C1 segment of cervical spinal cord (tissue), 14 donors: ENCODE measurements around the gene GRHL3.
A peak's percentile ranks its signal among the peaks of the same experiment; 100 is the strongest.

Source experiments
- DNase-seq, 14 donors: peaks; one replicate each; lab custom pipeline; 2025; lab: John Stamatoyannopoulos, UW

GRHL3 gene

DNA sequence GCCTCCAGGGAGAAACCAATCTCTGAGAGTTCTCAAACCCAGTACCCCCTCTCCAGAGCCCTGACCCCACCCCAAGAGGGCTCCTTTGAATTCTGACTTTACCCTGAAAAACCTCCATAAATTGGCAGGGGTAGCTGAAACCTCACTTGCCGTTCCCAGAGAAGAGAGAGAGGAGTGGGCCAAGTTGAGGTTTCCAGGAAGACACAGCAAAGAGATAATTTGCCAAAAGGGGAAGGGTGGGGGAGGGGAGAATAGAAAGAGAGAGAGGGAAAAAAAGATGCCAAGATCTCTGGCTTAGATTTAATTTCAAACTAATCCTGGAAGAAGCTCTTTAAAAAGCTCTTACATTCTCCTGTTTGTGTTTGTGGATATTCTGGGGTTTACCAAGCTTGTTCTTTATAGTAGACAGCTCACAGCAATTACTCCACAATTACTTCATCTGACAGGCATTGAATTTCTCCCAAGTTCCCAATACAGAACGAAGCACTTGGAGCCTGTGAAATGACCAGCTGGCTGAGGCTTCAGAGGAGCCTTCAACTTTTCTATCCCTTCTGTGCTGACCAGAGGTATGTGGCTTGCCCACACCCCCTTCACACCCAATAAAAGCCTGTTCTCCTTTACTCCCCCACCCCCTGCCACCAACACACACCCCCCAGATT is 1.1 kb upstream of the GRHL3 start:
- DNase-seq: peak in 3 of 14 donors; percentile 23 to 30 (median 29)

DNA sequence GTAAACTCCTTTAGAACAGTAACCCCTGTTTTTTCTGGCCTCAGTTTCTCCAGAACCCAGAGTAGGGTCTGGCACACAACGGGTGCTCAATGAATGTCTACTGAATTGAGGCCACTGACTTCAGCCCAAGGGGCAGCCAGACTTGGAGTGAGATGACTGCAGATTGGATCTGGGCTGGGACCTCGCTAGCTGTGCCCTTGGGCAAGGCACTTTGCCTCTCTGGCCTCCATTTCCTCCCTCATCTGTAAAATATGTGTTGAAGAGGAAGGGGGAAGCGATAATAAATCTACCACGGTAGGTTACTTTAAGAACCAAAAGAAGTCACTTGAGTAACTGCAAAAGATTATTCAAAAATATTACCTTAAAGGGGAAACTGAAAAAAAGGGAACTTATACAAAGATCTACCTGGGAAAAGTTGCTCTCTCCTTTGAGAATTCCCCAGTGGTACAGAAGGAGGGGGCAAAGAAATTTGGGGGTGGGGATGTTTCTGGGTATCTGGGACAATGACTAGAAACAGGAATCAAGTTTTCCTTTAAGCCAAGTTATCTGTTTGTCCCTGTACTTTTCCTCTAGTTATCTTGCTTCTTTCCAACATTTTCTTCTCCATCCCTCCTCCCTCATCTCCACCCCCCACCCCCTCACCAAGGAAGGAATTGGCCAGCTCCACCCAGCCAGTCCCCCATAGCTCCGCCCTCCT is 394 bp upstream of the GRHL3 start:
- DNase-seq: peak in 4 of 14 donors; percentile 14 to 39 (median 30)

GRCh38 chr1:24319962-24320361 is 805 bp downstream of the GRHL3 start:
- no peak for DNase-seq

DNA sequence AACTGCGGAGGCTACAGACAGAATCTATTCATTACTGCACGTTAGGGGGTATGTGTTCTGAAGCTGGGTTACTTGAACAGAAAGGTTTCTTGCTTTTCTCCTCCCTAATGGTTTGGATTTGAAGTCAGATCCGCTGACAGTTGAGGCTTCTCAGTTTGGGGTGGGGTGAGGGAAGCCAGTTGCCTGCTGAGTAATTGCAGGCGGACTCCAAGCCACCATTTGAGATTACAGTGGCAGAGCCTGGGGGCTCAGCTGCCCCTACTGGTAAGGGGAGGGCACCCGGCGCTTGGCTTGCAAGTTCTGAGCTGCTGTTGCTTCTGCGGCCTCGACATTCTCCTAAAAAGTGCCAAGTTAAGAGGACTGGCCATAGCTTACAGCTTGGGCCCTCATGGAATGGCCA is 2.0 kb downstream of the GRHL3 start:
- no peak for DNase-seq

GRCh38 chr1:24321697-24322469 is 2.7 kb downstream of the GRHL3 start:
- peak in 4 of 14 donors; percentile 31 to 70 (median 57) for DNase-seq

GRCh38 chr1:24322470-24323177 is 3.5 kb downstream of the GRHL3 start:
- DNase-seq: peak in 3 of 14 donors; percentile 39 to 70 (median 60)

GRCh38 chr1:24323281-24323680 is 4.1 kb downstream of the GRHL3 start:
- no peak for DNase-seq

DNA sequence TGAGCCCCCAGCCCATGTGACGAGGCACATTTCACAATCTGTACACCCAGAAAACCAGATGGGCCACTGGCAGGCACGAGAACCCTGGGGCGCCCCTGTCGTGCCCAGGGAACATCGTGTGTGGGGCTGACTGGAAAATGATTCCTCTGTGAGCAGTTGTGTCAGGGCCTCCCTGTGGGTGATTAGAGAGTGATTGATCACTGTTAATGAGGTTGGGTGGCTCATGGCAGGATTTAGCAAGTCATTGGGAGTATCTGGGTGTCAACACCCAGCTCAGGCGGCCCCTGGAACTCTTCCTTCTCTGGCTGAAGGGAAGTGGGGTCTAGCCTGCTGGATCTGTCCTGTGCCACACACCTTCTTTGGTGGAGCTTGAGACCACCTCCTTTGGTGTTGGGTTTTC is 5.7 kb downstream of the GRHL3 start:
- no peak for DNase-seq

DNA sequence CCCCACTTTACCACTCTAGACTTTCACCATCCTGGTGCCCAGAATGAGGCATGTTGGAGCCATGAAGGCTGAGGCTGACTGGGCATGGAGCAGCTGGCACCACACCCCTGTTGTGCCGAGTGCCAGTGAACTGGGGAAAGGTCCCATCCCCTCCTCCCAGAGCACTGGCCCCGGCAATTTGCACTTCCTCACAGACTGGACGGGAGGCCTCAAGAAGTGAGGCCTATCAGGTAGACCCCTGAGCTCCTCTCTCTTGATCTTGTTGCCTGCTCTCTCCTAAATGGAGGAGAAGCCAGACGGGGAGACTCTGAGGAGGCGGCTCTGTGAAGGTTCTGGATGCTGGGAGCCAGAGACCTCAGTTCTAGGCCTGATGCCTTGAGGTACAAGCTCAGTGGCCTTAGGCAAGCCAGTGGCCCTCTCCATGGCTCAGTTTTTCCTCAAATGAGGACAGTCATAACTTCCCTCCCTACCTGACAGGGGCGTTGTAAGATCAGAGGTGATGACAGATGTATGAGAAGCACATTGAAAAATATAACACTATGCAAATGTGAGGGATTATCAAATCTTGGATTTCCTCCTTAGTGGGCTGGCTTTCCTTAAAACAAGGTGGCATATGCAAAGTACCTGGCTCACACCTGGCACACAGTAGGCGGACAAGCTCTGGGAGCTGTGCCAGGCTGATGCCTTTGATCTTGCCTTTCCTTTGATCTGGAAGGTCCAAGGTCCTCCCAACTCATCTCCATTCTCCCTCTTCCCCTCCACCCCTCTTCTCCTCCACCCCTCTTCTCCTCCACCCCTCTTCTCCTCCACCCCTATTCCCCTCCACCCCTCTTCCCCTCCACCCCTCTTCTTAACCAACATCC is 6.7 kb downstream of the GRHL3 start:
- DNase-seq: no peak

- DNase-seq: no peak
Observed at GRCh38 chr1:24327486-24327885, 8.3 kb downstream of the GRHL3 start.

DNA sequence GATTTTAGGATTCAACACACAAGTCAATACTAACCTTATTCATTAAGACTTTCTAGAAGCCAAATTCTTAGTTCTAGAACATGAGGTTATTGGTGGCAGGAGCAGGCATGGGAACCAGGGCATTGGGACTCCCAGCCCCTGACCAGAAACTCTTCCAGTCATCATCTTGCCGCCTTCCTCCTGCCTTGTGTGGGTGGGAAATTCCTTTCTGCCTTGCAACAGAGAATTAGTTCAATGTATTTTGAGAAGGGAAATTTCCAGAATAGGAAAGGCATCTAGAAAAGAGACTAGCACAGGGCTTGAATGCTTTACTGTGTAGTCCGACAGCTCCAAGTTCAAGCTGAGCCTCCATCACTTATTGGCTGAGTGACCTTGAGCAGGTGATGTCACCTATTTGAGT is 8.7 kb downstream of the GRHL3 start:
- no peak for DNase-seq

DNA sequence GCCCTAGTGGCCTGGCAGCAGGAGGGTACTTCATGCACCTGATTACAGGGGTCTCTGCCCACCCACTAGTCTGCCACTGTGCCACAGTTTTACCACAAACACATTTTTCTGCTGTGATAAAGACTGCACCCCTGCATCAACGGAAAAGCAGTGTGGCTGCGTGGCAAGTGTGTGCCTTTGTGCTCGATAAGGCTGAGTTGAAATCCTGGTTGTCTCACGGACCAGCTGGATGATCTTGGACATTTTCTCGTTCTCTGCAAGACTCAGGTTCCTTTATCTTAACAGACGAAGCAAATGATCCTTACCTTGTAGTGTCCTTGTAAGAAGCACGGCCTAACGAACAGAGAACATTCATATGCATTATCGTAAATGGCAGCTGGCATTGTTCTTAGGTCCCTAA is 10.2 kb downstream of the GRHL3 start:
- DNase-seq: no peak

DNA sequence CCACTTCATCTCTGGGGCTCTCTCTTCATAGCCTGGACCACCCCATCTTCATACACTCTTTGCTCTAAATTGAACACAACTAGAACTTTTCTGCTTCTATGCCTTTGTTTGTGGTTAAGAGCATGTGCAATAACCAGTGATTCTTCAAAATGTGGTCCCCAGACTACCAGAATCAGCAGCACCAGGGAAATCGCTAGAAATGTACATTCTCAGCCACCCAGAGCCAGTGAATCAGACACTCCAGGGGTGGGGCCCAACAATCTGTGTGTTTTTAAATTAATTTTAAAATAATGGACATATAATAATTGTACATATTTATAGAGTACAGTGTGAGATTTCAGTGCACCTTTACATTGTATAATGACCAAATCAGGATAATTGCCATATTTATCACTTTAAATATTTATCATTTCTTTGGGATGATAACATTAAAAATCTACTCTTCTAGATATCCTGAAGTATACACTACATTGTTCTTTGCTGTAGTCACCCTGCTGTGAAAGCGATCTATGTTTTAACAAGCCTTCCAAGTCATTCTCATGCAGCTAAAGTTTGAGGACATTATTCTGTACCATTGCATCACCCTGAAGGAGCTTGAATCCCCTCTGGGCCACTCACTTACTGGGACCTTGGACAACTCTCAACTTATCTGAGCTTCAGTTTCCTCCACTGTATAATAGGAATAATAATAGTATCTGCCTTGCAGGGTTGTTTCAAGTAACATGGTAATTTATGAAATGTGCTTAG is 10.8 kb downstream of the GRHL3 start:
- no peak for DNase-seq

DNA sequence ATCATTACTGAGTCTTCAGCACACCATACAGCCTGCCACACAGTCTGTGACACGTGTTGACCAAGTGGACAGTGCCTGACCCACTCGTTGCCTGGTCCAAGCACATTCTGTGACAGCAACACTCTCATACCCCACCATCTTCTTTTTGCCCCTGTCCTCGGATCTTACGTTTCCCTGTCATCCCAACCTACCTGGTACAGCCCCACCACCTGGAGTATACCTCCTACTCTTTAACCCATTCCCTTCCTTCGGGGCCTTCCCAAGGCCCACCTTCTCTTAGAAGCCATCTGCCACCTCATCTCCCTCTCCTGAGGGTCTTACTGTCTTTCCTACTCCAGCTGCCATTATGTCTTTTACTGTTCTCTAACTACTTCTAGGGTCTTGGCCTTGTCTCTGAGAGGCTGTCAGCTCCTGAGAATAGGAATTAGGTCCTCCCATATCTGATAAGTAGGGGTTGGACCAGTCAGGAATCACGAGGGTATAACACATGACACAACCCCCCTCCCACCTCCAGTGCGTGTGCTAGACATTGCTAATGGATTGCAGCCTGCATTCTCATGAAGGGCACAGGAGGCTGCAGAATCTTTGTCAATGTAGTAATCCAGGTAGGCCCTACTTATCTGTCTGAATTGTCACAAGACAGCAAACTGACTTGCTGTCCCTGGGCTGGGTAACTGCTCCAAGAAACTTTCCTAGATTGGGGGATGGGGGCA is 13.0 kb downstream of the GRHL3 start:
- no peak for DNase-seq

- no peak for DNase-seq
Observed at GRCh38 chr1:24336075-24336474, 16.9 kb downstream of the GRHL3 start.

- DNase-seq: no peak
Observed at GRCh38 chr1:24337455-24337854, 18.3 kb downstream of the GRHL3 start.

- DNase-seq: no peak
Observed at GRCh38 chr1:24338447-24338846, 19.3 kb downstream of the GRHL3 start.

GRCh38 chr1:24339996-24340395 is 20.8 kb downstream of the GRHL3 start:
- DNase-seq: no peak

DNA sequence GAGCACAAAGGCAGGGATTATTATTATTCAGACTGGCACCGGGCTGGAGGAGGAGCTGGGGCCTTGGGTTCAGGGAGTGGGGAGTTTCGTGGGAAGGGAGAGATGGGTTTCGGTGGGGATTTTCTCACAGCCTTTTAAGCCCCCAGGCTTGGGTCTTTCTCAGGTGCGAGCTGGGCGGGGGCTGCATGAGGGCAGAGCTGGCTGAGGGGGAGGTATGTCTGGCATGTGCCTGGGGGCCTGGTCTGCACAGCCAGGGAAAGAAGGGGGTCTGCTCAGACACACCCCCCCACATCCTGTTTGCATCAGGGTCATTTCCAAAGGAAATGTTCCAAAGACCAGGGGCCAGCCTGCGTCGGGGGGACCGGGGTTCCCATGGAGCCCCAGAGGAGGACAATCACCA is 21.6 kb downstream of the GRHL3 start:
- no peak for DNase-seq

- no peak for DNase-seq
Observed at GRCh38 chr1:24341260-24341659, 22.1 kb downstream of the GRHL3 start.
